Pons (tissue), 1 donor: ENCODE data around the gene CATSPER1.

Experiments
- DNase-seq: peaks from one replicate; pipeline ENCODE4 v3.0.0-alpha.2; 2016; ENCODE audit warnings: low spot score

The CATSPER1 gene

DNA sequence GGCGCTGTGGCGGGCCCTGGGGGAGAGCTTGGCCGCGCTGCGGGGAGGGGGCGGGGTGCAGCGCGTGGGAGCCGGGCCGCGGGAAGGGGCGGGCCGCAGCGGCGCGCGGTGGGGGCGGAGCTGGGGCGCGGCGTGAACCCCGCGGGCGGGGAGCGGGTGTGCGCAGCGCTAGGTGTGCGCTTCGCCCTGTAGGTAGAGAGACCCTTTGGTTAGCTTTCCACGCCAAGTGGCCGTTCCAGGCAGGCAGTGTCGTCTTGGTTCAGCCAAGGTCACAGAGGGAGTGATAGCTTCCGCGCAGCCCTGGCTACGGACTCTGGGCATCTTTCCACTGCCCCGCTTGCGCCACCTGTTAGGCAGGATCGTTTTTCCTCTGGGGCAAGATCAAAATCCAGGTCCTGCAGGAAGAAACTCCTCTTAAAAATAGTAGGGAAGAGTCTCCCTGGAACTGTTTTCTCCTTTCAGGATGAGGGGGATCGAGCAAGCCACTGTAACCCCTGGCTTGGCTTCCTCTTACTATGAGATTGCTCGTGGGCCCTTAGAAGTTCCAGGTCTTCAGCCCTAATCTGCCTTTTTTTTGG lies 23.5 kb downstream of the CATSPER1 start:
- no peak for DNase-seq

DNA sequence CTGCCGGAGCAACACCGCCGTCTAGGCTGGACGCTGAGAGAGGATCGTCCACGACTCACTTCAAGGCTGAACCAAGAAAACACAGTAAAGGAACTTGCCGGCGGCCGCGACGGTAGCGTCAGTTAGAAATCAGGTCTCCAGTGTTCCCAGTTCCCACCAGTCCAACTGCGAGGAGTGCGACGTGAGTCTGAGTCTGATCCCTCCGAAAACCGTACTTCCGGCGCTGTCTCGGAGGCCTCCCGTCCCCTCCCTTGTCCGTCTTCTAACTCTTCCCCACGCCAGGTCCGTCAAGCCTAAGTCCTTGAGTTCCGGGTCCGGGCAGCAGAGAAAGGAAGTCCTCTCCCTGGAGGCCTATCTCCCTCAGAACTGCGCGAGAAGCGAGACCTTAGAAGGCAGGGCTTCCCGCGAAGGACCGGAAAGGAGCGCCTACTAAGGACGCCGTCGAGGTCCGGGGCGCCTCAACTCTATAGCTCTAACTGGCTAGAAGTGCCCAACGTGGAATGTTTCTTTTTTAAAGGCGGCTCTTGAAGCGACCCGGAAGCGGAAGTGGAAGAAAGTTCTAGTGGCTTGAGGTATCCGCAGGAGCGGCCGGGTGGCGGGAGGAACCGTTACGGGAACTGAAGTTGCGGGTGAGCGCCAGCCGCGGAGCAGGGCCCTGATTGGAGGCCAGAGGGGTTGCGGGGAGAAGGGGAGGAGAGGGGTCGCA lies 24.2 kb downstream of the CATSPER1 start, which contains the start of the genes BANF1 and EIF1AD:
Gene BANF1 (plus strand): TSS at position 562 of the 706 bp plus-strand sequence. CDS start 748 bp downstream, outside the sequence.
Gene EIF1AD (minus strand): TSS at position 216 of the 706 bp plus-strand sequence. CDS start 1,768 bp downstream, outside the sequence.
- DNase-seq = peak; percentile 97

DNA sequence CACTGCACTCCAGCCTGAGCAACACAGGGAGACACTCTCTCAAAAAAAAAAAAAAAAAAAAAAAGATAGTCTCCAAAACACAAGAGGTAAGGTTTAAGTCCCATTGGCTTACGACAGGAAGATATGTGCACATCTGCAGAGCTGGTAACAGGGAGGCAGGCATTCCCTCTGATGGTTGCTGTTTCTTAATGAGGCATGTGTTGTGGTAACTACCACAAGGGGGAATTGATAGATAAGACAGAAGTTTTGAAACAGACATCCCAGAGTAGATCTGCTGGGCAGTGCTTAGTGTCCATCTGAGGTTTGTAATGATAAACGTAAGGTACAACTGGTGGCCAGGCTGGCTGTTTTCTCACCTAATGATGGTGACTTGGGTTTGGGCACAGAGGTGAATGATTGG lies 29.0 kb downstream of the CATSPER1 start:
- DNase-seq = no peak

DNA sequence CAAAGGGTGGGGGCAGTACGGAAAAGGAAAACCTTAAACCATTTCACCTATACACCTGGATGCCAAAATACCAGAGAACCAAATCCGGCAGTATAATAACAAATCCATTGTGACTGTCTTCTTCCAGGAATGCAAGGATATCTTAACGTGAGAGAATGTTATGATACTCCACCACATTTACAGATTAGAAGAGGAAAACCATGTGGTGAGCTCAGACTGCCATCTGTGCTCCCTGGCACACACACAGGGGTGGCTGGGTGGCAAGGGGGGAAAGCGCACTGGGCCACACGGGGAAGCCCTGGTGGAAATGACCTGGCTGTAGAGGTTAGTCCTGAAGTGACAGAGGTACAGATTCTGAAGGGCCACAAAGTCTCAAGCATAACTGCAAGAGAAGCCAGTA lies 34.2 kb downstream of the CATSPER1 start:
- DNase-seq = no peak

DNA sequence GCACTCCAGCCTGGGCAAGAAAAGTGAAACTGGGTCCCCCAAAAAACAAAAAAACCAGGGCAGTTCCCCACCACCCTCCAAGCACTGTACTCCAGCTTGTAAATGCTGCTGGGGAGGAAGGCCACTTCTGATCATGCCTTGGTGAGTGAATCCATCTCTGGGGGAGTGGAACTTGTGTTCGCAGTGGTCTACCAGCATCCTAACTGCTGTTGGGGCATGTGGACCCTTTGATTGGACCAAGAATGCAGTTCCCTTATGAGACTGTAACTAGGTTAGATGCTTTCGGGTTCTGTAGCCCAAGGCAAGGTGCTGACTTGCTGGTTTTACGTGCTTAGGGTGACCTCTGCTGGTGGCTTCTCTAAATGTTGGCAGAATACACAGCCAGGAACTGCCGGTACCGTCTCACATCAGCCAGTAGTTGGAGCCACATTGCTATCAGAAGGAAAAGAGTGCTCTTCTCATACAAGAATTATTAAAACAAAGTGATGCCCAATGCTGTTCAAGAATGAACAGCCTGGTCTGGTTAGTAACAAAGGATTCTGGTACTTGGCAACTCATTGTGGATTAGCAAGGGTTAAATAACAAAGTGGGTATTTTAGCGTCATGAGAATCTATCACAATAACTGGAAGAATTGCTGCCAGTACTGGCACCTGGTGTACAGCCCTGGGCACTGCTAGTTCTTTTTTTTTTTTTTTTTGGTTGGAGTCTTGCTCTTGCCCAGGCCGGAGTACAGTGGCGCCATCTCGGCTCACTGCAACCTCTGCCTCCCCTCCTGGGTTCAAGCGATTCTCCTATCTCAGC lies 37.3 kb downstream of the CATSPER1 start:
- DNase-seq = peak; percentile 98

DNA sequence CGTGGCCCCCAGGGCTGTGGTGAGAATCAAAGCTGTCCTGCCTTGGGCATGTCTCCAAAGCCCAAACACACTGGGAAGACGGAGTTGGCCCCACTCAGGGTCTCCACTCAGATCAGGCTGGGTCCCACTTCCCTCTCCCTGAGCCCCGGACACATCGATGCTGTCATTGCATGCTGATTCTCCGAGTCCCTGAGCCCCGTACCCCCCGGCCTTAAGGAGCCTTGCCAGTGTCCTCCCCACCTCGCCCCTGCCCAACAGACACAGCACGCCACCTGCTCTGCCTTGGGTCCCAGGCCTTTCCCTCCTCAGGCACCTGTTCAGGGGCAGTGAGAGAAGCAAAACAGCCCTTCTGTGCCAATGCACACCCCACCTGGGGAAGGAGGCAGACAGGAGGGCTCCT lies 38.9 kb downstream of the CATSPER1 start:
- DNase-seq = no peak

DNA sequence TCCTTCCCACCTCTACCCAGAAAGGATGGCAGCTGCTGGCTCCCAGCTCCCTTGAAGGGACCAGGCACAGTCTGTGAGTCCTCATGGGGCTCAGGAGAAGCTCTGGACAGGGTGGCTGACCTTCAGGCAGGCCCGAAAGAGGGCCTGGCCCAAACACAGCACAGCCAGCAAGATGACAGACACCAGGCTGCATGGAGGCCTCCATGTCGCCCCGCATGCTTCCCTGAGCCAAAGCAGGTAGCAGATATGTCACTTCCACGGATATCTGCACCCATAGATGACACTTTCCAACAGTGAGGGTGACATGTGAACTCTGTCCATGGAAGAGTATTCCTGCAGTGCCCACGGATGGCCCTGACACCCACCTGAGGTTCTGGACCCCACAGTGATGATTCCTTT lies 42.7 kb downstream of the CATSPER1 start:
- no peak for DNase-seq

DNA sequence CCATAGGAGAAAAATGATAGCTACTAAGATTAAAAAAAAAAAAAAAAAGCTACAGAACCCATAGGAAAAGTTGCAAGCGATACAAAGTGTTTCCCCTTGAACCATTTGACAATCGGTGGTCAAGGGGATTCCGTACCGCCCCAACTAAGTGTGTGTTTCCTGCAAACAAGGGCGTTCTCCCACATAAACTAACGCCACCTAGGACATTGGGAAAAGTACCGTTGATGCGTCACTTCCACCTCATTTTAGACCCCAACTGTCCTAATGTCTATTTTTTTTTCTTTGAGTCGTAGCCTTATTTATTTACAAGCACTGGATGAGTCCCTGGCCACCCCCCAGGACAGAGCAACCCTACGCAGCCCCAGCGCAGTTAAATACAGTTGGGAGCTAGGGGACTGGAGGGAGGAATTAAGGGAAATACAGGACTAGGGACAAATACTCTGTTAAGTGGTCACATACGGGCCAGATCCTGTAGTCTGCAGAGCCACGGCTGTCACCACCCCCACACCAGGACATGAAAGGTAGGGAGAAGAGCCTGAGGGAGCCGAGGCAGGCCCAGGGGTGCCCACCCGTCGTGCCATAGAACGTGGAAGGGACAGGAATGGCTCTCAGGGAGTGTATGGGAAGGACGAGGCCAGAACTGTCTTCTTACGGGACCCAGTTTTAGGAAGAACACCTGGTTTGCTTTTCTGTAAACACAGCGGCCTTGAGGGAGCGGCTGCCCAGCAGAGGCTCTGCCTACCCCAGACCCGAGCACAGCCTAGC lies 43.3 kb downstream of the CATSPER1 start:
- no peak for DNase-seq

DNA sequence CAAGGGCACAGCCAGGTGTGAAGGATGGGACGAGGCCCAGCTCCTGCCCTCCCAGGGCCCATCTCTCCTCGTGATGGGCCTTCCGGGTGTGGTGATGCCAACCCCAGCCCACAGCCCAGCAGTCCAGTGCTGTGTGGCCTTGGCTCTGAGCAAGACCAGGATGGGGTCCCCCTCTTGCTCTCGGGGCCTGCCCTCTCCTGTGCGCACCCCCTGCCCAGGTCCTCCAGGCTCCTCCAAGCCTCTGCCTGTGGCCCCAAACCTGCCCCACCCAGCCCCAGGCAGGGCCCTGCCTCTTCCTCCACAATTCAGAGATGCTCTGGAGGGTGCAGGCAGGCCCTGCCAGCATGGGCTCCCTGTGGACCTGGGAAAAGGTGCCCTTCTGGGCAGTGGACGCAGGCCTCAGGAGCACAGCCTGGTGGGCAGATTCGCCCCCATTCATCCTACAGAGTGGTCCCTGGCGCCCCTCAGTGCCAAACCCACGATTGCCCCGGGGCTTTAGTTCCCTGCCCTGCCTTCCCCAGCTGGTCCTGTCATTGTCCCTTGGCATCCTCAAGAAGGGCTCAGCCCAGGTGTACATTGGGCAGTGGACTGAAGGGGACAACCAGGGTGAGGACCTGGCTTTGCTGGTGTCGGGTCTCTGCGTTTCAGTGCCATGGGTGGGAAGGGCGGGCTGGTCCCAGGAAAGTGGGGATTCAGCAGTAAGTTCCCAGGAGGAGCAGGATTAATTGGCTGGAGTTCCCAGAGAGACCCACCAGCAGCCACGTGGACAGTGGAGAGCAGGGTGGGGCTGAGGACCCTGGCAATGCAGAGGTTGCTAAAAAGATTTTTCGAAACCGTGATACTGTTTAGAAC lies 44.1 kb downstream of the CATSPER1 start:
- no peak for DNase-seq

DNA sequence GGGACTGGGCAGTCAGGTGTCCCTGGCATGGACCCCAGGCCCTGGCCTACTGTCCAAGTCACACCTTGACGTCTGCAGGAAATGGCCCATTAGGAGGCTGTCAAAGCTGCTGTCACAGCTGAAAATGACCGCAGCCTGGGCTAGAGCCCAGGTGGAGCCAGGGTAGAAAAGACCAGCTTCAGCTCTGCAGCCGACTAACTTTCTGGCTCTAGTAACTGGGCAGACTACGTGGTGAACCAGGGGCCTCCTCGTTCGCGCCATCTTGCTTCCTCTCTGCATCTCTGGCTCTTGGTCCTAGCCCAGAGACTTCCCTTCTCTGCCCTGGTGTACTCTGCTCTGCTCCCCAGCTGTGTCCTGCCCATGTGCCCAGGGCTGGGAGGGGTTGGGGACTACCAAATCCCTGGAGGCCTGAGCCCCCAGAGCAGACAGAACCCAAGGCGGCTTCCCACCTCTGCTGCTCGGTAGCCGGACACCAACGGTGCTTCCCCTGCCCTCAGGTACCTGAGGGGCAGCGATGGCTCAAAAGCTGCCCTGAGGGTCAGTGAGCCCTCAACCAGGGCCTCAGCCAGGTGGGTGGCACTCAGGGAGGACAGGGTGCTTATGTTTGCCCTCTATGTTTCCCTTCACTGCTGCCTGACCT lies 45.1 kb downstream of the CATSPER1 start:
- DNase-seq = no peak

DNA sequence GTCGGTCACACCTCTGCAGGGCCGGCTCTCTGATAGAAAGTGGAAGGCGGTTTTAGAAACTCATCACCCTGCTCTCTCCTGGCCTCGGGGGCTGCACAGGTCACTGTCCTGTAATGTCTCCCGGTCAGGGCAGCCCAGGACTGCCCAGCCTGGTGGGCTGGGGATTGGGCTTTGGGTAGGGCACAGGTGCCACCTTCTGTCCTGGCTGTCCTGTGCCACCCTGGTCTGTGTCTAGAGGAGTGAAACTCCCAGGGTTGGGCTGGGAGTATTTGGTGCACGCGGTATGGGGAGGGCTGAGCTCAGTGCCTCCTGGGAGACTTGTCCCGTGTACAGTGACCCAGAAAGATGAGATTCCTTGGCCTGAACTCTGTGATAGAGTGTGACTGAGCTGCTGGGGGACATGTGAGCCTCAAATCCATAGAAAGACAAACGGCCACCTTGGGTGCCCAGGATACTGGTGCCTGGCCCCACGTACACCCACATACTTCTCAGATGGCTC lies 47.0 kb downstream of the CATSPER1 start:
- no peak for DNase-seq

DNA sequence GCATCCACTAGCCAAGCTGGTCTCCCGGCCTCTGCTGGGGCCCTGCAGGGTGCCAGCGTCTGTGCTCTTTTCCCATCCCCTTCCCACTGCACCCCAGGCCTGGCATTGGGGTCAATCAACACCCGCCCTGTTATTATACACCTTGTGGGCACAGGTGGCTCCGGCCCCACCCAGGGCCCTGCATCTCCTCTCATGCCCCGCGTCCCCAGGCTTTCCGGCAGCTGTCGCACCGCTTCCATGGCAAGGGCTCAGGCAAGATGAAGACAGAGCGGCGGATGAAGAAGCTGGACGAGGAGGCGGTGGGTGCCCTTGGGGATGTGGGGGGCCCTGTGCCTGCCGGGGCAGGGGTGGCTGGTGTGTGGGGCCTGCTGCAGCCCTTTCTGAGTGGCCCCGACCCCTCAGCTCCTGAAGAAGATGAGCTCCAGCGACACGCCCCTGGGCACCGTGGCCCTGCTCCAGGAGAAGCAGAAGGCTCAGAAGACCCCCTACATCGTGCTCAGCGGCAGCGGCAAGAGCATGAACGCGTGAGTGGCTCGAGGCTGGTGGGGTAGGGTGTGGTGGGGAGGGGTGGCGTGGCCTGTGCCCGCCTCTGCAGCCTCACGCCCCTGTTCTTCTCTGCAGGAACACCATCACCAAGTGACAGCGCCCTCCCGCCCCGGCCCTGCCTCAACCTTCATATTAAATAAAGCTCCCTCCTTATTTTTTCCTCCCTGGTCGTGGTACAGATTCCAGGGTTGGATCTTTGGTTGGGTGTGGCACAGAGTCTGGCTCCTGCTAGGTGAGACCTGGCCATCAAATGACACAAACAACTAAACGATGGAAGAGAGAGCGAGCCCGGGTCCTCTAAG lies 47.7 kb downstream of the CATSPER1 start:
- DNase-seq = no peak

DNA sequence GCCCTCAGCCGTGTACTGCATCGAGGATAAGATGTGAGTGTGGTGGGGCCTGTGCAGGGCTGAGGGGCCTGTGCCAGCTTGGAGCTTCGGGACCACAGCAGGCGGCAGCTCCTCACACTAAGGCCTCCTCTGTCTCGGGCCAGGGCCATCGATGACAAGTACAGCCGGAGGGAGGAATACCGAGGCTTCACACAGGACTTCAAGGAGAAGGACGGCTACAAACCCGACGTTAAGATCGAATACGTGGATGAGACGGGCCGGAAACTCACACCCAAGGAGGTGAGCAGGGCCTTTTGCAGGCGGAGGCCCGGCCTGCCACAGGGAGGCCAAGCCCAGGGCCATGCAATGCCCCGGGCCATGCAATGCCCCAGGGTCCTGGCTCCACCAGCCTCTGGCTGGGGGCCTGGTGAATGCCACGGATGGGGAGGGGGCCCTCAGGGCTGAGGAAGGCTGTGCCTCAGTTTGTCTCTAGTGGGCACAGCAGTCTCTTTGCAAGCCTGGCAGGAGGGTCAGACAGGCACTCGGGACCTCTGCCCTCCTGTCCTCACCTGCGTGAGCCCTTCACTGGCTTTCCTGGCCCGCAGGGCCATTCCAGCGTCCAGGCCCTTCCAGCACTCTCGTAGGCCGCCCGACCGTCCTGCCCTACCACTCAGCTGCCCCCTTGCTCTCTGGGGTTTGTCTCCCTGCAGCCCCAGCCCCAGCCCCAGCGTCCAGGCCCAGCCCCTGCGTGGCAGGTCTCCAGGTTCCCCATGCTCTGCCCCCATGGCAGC lies 48.5 kb downstream of the CATSPER1 start:
- DNase-seq = no peak

DNA sequence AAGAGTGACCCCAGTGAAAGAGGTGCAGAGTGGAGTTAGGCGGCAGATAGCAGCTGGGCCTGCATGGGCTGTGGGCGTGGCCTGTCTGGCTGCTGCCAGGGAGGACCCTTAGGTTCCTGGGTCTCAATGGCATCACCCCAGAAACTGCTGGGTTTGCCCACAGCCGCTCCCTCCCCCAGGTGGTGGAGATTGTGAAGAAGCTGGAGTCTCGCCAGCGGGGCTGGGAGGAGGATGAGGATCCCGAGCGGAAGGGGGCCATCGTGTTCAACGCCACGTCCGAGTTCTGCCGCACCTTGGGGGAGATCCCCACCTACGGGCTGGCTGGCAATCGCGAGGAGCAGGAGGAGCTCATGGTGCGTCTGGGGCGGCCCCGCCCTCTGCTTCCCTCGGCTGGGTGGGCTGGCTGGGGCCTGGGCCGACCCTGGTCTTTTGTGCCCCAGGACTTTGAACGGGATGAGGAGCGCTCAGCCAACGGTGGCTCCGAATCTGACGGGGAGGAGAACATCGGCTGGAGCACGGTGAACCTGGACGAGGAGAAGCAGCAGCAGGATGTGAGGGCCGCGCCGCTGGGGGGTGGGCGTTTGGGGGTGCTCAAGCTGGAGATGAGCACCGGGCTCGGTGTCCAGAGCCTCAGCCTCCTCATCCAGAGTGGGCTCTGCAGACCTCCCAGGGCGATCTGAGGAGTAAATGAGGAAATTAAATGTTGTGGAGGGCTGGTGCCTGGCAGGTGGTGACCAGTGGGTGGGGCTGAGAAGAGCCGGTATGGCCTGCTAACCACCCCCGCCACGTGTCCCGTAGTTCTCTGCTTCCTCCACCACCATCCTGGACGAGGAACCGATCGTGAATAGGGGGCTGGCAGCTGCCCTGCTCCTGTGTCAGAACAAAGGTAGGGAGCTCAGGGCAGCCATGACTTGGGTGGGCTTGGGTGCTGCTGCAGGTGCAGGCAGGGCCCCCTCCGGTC lies 49.8 kb downstream of the CATSPER1 start:
- no peak for DNase-seq

DNA sequence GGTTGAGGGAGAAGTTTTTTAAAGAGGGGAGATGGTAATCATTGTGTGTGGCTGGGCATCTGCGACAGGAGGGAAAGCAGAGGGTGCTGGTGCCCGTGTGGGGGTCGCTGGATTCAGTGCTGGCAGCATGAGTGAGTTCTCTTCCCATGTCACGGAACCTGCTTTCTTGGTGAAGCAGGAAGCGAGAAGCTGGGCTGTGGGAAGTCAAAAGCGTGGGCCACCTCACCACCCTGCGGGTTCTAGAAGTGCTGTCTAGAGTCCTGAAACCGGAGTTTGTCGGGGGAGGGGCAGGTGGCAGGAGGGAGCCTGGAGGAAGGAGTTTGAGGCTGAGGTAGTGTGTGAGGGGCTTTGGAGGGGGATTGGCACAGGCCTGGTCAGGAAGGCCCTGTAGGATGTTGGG lies 50.5 kb downstream of the CATSPER1 start:
- DNase-seq = no peak

DNA sequence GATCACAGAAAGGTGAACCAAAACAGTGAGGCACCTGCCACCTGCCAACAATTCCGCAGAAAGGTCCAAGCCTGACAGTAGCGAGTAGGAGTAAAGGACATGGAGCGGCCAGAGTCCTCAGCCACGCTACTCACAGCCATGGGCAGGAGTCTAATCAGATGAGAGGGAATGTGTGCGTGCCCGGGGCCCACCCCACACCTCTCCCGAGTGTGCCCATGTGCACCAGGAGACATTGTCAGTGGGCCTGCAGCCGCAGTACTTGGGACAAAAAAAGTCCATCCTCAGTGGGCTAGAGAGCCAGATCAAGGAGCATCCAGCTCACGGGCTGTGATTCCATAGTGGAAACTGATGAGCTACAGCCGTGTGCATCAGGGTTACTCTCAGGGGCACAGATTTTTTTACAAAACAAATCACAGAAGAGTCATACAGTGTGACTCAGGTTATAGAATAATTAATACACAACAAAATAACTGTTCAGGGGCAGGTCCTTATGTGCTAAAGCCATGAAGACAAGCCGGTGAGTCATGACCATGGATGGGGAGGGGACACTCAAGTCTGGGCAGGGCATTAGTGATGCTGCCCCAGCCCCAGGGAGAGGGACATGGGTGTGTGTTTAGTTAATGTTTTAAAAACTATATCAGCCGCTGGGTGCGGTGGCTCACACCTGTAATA lies 52.7 kb downstream of the CATSPER1 start:
- DNase-seq = no peak

DNA sequence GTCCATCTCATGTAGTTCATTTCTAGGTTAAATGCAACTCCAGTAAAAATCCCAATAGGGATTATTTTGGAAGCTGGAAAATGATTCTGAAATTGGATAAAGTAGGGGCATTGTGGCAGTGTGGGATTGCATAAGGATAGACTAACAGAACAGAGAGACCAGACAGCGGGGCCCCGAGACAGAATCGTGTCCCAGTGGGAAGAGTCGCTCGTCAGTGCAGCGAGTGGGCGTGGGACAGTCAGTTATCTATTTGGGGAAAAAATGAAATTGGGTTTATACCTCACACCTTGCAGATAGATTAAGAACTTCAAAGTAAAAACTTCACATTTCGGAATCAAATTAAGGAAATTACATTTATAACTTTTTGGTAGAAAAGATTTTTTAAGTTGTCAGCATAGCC lies 54.2 kb downstream of the CATSPER1 start:
- DNase-seq = no peak
